ENCODE results near the gene RFX5.
A peak's percentile ranks its signal among the peaks of the same experiment; 100 is the strongest.
"Not testable (repeated sequence)": the region's sequence is repeated elsewhere in the genome, so short reads cannot be mapped to it uniquely, and the experiment has no call there.

The RFX5 gene

DNA sequence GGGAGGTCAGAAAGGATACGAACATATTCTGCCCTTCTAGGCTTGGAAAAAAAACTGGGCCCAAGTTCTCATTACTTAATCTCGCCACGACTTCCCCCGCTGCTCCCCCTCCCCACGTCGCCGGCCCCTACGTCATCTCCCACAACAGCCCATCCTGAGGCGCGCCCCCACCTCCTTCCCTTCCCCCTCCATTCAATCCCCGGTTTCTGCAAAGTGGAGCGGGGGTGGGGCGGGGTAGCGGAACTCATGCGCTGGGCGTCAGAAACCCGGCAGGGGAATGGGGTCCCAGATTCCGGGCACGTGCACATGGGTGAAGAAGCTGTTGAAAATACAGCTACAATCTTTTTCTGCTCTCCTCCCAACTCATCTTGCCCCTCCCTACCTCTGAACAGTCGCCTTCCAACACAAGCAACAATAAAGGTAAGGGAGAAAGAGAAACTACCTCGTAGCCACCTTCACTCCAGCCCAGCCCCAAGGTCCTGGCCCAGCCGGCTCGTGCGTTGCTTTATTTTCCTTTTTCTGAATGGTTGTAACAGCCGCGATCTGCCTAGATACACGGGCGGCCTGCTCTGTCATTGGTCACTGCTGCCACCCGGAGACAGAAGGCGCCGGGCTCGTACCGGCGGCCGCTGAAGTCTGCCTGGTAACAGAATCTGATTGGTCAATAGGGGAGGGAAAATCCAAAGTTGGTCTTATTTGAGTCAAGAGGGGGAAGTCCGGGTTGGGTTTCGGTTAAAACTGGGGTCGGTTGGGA is at the start of gene RFX5:
TSS of gene RFX5 (minus strand) at position 484 of the 754 bp plus-strand sequence. CDS start 932 bp downstream, outside the sequence.
- DNase-seq, result peak; percentile 99

GRCh38 chr1:151396265-151396664 is 49.2 kb upstream of the RFX5 start:
- not testable (repeated sequence) for DNase-seq

DNA sequence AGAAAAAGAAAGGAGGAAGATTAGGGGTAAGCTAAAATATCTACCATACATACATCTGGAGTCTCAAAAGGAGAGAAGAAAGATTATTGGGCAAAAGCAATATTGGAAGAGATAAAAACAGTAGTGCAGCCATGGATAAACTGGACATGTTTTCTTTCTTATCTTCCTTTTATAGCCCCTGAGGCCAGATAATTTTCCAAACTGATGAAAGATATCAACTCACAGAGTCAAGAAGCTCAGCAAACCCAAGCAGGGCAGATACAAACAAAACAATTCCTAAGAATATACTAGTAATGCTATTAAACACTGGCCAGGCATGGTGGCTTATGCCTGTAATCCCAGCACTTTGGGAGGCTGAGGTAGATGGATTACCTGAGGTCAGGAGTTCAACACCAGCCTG is 46.5 kb upstream of the RFX5 start:
- DNase-seq, result no peak

DNA sequence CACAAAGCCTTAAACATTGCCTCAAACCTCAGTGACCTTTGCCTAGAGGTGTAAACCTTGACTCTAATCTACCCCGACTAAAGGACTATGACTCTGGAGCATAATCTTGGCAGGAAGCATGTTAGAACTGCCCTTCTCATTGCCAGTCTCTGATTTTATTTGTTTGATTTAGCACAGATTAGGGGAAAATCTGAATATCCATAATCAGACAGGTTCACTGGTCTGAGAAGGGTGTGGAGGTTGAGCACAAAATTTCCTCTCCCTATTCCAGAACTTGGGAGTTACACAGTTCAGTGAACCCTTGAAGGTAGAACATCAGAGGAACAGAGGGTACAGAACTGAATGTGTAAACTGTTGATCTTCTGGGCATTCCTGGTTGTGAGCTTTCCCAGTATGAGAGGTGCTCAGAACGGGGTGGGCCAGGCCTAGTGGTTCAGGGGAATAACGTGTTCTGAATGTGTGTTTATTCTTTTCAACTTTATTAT is 44.1 kb upstream of the RFX5 start:
- no peak for DNase-seq

DNA sequence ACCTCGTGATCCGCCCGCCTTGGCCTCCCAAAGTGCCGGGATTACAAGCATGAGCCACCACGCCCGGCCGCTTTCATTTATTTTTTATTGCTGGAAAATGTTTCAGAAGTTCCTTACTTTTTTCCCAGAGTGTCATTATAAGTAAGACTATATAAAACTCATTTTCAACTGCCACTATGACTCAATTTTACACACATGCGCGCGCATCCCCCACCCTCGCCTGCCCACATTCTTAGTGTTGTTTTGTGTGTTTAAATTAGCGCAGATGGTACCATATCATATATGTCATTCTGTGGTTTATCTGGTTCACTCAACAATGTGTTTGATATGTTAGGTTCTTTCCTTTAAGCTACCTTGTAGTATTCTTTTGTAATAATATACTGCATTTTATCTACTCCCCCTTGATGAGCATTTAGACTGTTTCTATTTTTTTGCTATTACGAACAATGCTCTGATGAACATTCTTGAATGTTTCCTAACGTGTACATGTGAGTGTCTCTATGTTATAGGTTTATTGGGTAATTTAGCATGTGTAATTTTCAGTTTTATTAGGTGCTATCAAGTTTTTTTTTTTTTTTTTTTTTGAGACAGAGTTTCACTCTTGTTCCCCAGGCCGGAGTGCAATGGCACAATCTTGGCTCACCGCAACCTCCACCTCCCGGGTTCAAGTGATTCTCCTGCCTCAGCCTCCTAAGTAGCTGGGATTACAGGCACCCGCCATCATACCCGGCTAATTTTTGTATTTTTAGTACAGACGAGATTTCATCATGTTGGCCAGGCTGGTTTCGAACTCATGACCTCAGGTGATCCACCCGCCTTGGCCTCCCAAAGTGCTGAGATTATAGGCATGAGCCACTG is 43.4 kb upstream of the RFX5 start:
- not testable (repeated sequence) for DNase-seq

- DNase-seq, result no peak
Observed at GRCh38 chr1:151386002-151386401, 39.0 kb upstream of the RFX5 start.

DNA sequence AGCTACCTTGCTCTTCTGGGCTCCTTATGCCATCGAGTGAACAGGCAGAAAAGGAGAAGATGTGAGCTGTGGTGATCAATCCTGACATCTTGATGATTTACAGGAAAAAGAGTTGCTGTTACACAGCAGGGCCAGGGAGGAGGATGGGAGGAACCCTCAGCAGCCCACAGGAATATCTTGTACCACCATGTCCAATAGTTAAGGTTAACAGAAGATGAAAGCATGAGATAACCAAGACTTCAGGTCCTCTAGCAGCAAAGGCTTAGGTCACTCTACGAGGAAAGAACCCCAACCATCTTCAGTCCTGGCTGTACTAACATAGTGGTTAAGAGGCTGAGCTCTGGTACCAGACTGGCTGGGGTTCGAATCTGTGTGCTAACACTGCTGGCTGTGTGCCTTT is 37.5 kb upstream of the RFX5 start:
- no peak for DNase-seq

GRCh38 chr1:151377150-151377884 is 30.3 kb upstream of the RFX5 start:
- DNase-seq, result no peak

- DNase-seq, result no peak
Observed at GRCh38 chr1:151373196-151373595, 26.1 kb upstream of the RFX5 start.

- no peak for DNase-seq
Observed at GRCh38 chr1:151372058-151372934, 25.2 kb upstream of the RFX5 start, which contains the start of gene SELENBP1. Gene SELENBP1 (minus strand): TSS chr1:151372705. CDS start chr1:151372641, 64 bp downstream.

- no peak for DNase-seq
Observed at GRCh38 chr1:151371370-151372057, 24.5 kb upstream of the RFX5 start.

- DNase-seq, result no peak
Observed at GRCh38 chr1:151370211-151370911, 23.3 kb upstream of the RFX5 start.

GRCh38 chr1:151369621-151370048 is 22.6 kb upstream of the RFX5 start:
- no peak for DNase-seq

GRCh38 chr1:151369302-151369610 is 22.2 kb upstream of the RFX5 start:
- DNase-seq, result no peak

DNA sequence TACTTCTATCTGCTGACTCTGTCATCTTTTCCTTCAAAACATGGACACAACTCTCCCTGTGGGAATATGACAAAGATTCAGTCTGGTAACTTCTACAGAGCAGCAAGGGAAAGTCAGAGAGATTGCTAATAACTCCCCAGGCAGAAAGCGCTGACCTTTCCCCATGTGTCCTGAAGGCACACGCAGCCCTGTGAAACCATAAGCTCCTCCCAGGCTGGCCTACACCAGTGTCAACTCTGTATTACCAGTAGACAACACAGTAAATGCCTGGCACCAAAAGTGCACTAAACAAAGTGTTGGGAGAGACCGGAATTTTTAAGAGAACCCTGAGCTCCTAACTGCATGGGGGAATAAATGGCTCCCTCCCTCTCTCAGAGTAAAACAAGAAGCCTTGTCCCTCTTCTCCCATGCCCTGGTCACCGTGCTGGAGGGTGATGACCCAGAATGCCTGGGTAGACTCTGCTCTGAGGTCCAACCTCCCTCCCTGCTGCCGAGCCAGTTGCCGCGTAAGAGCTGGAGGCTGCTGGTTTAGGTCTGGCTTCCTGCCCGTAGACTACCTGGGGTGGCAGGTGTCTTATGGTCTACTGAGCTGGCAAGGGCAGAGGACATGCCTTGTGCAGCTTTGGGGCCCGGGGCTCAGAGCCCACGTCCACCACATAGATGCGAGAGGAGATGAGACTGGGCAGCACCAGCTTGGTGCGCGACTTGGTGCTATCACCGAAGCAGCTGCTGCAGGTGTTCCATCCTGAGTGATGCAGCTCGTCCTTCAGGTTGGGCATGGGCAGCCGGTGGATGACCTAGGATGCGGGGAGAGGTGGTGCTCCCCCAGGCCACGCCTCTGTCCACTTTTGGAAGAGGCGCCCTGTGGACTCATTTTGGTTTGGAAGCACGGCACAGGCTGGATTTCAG is 21.6 kb upstream of the RFX5 start:
- no peak for DNase-seq

DNA sequence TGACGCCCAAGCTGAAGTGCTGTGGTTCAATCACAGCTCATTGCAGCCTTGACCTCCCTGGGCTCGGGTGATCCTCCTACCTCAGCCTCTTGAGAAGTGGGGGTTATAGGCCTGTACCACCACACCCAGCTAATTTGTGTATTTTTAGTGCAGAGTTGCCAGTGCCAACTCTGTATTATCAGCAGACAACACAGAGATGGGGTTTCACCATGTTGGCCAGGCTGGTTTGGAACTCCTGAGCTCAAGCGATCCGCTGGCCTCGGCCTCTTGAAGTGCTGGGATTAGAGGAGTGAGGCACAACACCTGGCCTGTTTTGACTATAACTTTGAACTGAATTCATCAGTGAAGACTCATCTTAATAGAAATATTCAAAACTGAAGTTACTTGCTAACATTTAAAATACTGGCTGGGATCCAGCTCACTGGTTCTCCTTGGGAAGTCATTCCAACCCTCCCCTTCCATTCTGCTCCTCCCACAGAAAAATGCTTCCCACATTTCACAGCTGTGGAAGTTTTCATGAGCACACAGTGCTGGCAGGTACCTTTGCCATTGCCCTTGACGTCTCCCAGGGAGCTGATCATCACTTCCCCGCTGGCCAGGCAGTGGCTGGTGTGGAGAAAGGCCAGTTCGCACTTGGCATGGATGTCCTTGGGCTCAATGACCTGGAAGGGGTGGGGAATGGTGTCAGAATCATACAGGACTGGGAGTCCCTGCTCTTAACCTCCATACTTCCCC is 20.8 kb upstream of the RFX5 start:
- no peak for DNase-seq

- DNase-seq, result no peak
Observed at GRCh38 chr1:151364996-151365395, 17.9 kb upstream of the RFX5 start.

GRCh38 chr1:151362308-151363155 is 15.5 kb upstream of the RFX5 start:
- DNase-seq, result no peak
